ENCODE data around the gene MRRF. TPM values are rescaled to one million over a fixed set of nuclear protein-coding genes. Genes with fewer than 3 reads are reported as not detected.

The MRRF gene
- total RNA-seq, 1 experiment from 2014 or later = 42.3 TPM

DNA sequence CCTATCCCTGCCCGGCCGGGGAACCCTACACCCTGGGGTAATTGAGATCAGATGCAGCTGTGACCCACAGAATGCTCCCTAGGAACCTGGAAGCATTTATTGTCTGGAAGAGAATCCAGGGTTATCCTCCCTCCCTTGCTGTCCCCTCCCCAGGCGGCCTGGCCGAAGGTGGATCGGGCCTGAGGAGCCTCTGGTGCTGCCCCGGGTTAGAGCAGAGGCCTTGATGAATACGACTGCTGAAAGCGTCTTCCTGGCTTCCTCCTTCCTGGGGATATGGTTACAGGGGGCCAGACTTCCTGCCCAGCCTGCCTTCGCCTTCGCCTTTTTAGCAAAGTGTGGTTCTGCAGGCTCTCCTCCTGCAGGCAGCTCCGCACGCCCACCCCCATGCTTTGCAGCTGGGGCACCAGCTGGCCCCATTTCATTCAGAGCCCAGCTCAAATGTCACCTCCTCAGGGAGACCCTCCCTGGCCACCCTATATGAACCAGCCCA lies 83.7 kb downstream of the MRRF start:
- POLR2A ChIA-PET = no interaction called here
- Mint-ChIP-seq H3K4me3 (no peak overlapping the region), H3K4me1 (peaks cover 16% of the 10 kb centered on the region), H3K9me3 (peaks cover 4% of the 10 kb centered on the region), H3K27me3 (ENCODE audit: low read depth) (peaks cover 35% of the 10 kb centered on the region), H3K27ac (no peak overlapping the region), H3K36me3 (0 out of 2 replicates have a peak, but pooled peaks cover 3% of the 10 kb centered on the region)
- TF ChIP-seq ZNF121 (CRISPR knock-in tag; IDR thresholded peaks at IDR 0.05) (peak; percentile 61; the same call in 1 of the 2 replicates), NFE2L1 (CRISPR knock-in tag; IDR thresholded peaks at IDR 0.05) (no peak)
- ATAC-seq = no peak; the same call in 1 of the 2 replicates
- no peak for DNase-seq (ENCODE audit: low spot score)
- CTCF ChIA-PET = interaction anchor here (0.9 to 8.8 kb wide), 5 partner anchors 8 to 253 kb away, joined by 3 to 366 read pairs (median 3); no protein-coding TSS in a partner anchor

DNA sequence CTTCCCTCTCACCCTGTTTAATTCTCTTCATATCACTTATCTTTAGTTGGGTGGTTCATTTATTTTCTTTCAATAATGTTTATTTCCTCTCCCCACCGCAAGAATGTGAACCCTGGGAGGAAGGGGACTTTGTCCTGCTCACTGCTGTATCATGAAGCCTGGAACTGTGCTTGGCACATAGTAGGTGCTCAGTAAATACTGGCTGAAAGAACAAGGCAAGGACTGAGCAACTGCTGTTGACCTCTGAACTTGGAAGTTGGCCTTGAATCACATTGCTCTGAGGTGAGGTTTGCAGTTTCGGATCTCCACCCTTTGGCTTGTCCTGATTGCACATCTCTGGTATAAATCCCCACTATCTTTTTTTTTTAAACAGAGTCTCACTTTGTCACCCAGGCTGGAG lies 84.1 kb downstream of the MRRF start:
- CTCF ChIA-PET = interaction anchor here (0.9 to 8.8 kb wide), 4 partner anchors 8 to 249 kb away, joined by 3 to 366 read pairs (median 16); no protein-coding TSS in a partner anchor
- no peak overlapping the region for H3K27ac Mint-ChIP-seq
- TF ChIP-seq NR3C1 (CRISPR knock-in tag; conservative IDR thresholded peaks at IDR 0.05; ENCODE audit: low read depth) = no peak
- no peak for TF ChIP-seq JUN (CRISPR knock-in tag; IDR thresholded peaks at IDR 0.05)
- TF ChIP-seq AFF4 (CRISPR knock-in tag; IDR thresholded peaks at IDR 0.05; ENCODE audit: borderline replicate concordance) = no peak
- no peak for TF ChIP-seq SMAD4 (CRISPR knock-in tag; IDR thresholded peaks at IDR 0.05)
- no peak for TF ChIP-seq ZMAT4 (CRISPR knock-in tag; IDR thresholded peaks at IDR 0.05)
- TF ChIP-seq, protein P1, sequence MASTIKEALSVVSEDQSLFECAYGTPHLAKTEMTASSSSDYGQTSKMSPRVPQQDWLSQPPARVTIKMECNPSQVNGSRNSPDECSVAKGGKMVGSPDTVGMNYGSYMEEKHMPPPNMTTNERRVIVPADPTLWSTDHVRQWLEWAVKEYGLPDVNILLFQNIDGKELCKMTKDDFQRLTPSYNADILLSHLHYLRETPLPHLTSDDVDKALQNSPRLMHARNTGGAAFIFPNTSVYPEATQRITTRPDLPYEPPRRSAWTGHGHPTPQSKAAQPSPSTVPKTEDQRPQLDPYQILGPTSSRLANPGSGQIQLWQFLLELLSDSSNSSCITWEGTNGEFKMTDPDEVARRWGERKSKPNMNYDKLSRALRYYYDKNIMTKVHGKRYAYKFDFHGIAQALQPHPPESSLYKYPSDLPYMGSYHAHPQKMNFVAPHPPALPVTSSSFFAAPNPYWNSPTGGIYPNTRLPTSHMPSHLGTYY (CRISPR knock-in tag; IDR thresholded peaks at IDR 0.05) = no peak
- no peak for TF ChIP-seq ZNF396 (CRISPR knock-in tag; IDR thresholded peaks at IDR 0.05; ENCODE audit: borderline replicate concordance)
- TF ChIP-seq ATF1 (CRISPR knock-in tag; IDR thresholded peaks at IDR 0.05) = no peak
- TF ChIP-seq CREB1 (CRISPR knock-in tag; IDR thresholded peaks at IDR 0.05) = no peak
- TF ChIP-seq ATF3 (CRISPR knock-in tag; conservative IDR thresholded peaks at IDR 0.05) = no peak
- TF ChIP-seq, protein P2, sequence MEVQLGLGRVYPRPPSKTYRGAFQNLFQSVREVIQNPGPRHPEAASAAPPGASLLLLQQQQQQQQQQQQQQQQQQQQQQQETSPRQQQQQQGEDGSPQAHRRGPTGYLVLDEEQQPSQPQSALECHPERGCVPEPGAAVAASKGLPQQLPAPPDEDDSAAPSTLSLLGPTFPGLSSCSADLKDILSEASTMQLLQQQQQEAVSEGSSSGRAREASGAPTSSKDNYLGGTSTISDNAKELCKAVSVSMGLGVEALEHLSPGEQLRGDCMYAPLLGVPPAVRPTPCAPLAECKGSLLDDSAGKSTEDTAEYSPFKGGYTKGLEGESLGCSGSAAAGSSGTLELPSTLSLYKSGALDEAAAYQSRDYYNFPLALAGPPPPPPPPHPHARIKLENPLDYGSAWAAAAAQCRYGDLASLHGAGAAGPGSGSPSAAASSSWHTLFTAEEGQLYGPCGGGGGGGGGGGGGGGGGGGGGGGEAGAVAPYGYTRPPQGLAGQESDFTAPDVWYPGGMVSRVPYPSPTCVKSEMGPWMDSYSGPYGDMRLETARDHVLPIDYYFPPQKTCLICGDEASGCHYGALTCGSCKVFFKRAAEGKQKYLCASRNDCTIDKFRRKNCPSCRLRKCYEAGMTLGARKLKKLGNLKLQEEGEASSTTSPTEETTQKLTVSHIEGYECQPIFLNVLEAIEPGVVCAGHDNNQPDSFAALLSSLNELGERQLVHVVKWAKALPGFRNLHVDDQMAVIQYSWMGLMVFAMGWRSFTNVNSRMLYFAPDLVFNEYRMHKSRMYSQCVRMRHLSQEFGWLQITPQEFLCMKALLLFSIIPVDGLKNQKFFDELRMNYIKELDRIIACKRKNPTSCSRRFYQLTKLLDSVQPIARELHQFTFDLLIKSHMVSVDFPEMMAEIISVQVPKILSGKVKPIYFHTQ (CRISPR knock-in tag; IDR thresholded peaks at IDR 0.05) = no peak
- no peak for TF ChIP-seq ATF2 (CRISPR knock-in tag; IDR thresholded peaks at IDR 0.05; ENCODE audit: borderline replicate concordance, low read depth)
- TF ChIP-seq, protein P3, sequence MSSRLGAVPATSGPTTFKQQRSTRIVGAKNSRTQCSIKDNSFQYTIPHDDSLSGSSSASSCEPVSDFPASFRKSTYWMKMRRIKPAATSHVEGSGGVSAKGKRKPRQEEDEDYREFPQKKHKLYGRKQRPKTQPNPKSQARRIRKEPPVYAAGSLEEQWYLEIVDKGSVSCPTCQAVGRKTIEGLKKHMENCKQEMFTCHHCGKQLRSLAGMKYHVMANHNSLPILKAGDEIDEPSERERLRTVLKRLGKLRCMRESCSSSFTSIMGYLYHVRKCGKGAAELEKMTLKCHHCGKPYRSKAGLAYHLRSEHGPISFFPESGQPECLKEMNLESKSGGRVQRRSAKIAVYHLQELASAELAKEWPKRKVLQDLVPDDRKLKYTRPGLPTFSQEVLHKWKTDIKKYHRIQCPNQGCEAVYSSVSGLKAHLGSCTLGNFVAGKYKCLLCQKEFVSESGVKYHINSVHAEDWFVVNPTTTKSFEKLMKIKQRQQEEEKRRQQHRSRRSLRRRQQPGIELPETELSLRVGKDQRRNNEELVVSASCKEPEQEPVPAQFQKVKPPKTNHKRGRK (CRISPR knock-in tag; IDR thresholded peaks at IDR 0.05; ENCODE audit: borderline replicate concordance) = no peak
- TF ChIP-seq OVOL2 (CRISPR knock-in tag; IDR thresholded peaks at IDR 0.05; ENCODE audit: borderline replicate concordance) = no peak
- TF ChIP-seq CTCF (IDR thresholded peaks at IDR 0.05) = no peak
- TF ChIP-seq ETV6 (CRISPR knock-in tag; IDR thresholded peaks at IDR 0.05) = no peak
- no peak for TF ChIP-seq TP53 (CRISPR knock-in tag; IDR thresholded peaks at IDR 0.05)
- TF ChIP-seq, protein P4, sequence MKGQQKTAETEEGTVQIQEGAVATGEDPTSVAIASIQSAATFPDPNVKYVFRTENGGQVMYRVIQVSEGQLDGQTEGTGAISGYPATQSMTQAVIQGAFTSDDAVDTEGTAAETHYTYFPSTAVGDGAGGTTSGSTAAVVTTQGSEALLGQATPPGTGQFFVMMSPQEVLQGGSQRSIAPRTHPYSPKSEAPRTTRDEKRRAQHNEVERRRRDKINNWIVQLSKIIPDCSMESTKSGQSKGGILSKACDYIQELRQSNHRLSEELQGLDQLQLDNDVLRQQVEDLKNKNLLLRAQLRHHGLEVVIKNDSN (CRISPR knock-in tag; IDR thresholded peaks at IDR 0.05) = no peak

More for the DNA sequence above, 84.1 kb downstream of the MRRF start:
- Mint-ChIP-seq H3K9me3 (peaks cover 4% of the 10 kb centered on the region), H3K27me3 (ENCODE audit: low read depth) (peaks cover 35% of the 10 kb centered on the region), H3K36me3 (0 out of 2 replicates have a peak, but pooled peaks cover 3% of the 10 kb centered on the region), H3K4me3 (no peak overlapping the region), H3K4me1 (peaks cover 16% of the 10 kb centered on the region)
- DNase-seq (ENCODE audit: low spot score) (no peak), ATAC-seq (no peak)
- POLR2A ChIA-PET = no interaction called here
